Activated T-cell treated with anti-CD3 and anti-CD28 coated beads, Interleukin-2, amount 50 U/mL, for 48 hours (primary cell): ENCODE results near the gene U2AF1L4.

Experiments used
- DNase-seq, 2 experiments: peaks; one replicate each; pipeline ENCODE4 v3.0.0-alpha.2; 2020

U2AF1L4 gene

GRCh38 chr19:35756377-35757230 lies 11.4 kb upstream of the U2AF1L4 start, which contains the start of gene HSPB6:
Gene HSPB6, minus strand, starts transcription at chr19:35757029. Its CDS starts 21 bp downstream, at chr19:35757008.
- no peak for DNase-seq

GRCh38 chr19:35755550-35756376 lies 10.5 kb upstream of the U2AF1L4 start:
- peak; percentile 65 to 75 for DNase-seq

GRCh38 chr19:35755131-35755549 lies 9.9 kb upstream of the U2AF1L4 start:
- DNase-seq: no peak

GRCh38 chr19:35754370-35755130 lies 9.3 kb upstream of the U2AF1L4 start:
- no peak for DNase-seq

- no peak for DNase-seq
Observed at GRCh38 chr19:35753634-35754369, 8.6 kb upstream of the U2AF1L4 start.

- DNase-seq: no peak
Observed at GRCh38 chr19:35752746-35753350, 7.6 kb upstream of the U2AF1L4 start.

- DNase-seq: no peak
Observed at GRCh38 chr19:35751839-35752745, 6.9 kb upstream of the U2AF1L4 start.

GRCh38 chr19:35750167-35750566 lies 4.9 kb upstream of the U2AF1L4 start:
- no peak for DNase-seq

GRCh38 chr19:35748106-35749020 lies 3.1 kb upstream of the U2AF1L4 start, which contains the start of gene LIN37:
Gene LIN37, plus strand, starts transcription at chr19:35748576. Its CDS starts 149 bp downstream, at chr19:35748725.
- peak; percentile 99 for DNase-seq

- DNase-seq: no peak
Observed at GRCh38 chr19:35746531-35746930, 1.3 kb upstream of the U2AF1L4 start.

GRCh38 chr19:35746087-35746462 lies 857 bp upstream of the U2AF1L4 start:
- no peak for DNase-seq

- DNase-seq: peak; percentile 95 to 96
Observed at GRCh38 chr19:35744430-35745327, 539 bp downstream of the U2AF1L4 start.

- DNase-seq: no peak
Observed at GRCh38 chr19:35743640-35744429, 1.4 kb downstream of the U2AF1L4 start.

GRCh38 chr19:35742121-35742724 lies 3.0 kb downstream of the U2AF1L4 start, which contains the start of gene IGFLR1:
Gene IGFLR1, minus strand, starts transcription at chr19:35742452. Its CDS starts 1,272 bp downstream, at chr19:35741180.
- DNase-seq: peak; percentile 83 to 84

GRCh38 chr19:35741203-35741515 lies 4.1 kb downstream of the U2AF1L4 start:
- DNase-seq: no peak

- peak; percentile 97 for DNase-seq
Observed at GRCh38 chr19:35740423-35741202, 4.6 kb downstream of the U2AF1L4 start.
